K562 treated with DMSO at 1 percent for 4 hours (cell line): ENCODE measurements around the gene TIMELESS. TPM values are rescaled to one million over a fixed set of nuclear protein-coding genes. Genes with fewer than 3 reads are reported as not detected.

Experiments
- total RNA-seq: library from RNA; unstranded; fragments of 300-600 nt; gene quantifications from 2 replicates; pipeline ENCODE4 v1.2.3, GENCODE V29; 2022; ENCODE audit not compliant: insufficient read depth

The TIMELESS gene, protein sequence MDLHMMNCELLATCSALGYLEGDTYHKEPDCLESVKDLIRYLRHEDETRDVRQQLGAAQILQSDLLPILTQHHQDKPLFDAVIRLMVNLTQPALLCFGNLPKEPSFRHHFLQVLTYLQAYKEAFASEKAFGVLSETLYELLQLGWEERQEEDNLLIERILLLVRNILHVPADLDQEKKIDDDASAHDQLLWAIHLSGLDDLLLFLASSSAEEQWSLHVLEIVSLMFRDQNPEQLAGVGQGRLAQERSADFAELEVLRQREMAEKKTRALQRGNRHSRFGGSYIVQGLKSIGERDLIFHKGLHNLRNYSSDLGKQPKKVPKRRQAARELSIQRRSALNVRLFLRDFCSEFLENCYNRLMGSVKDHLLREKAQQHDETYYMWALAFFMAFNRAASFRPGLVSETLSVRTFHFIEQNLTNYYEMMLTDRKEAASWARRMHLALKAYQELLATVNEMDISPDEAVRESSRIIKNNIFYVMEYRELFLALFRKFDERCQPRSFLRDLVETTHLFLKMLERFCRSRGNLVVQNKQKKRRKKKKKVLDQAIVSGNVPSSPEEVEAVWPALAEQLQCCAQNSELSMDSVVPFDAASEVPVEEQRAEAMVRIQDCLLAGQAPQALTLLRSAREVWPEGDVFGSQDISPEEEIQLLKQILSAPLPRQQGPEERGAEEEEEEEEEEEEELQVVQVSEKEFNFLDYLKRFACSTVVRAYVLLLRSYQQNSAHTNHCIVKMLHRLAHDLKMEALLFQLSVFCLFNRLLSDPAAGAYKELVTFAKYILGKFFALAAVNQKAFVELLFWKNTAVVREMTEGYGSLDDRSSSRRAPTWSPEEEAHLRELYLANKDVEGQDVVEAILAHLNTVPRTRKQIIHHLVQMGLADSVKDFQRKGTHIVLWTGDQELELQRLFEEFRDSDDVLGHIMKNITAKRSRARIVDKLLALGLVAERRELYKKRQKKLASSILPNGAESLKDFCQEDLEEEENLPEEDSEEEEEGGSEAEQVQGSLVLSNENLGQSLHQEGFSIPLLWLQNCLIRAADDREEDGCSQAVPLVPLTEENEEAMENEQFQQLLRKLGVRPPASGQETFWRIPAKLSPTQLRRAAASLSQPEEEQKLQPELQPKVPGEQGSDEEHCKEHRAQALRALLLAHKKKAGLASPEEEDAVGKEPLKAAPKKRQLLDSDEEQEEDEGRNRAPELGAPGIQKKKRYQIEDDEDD
- 42.8 and 49.4 TPM in 2 replicates for total RNA-seq

DNA sequence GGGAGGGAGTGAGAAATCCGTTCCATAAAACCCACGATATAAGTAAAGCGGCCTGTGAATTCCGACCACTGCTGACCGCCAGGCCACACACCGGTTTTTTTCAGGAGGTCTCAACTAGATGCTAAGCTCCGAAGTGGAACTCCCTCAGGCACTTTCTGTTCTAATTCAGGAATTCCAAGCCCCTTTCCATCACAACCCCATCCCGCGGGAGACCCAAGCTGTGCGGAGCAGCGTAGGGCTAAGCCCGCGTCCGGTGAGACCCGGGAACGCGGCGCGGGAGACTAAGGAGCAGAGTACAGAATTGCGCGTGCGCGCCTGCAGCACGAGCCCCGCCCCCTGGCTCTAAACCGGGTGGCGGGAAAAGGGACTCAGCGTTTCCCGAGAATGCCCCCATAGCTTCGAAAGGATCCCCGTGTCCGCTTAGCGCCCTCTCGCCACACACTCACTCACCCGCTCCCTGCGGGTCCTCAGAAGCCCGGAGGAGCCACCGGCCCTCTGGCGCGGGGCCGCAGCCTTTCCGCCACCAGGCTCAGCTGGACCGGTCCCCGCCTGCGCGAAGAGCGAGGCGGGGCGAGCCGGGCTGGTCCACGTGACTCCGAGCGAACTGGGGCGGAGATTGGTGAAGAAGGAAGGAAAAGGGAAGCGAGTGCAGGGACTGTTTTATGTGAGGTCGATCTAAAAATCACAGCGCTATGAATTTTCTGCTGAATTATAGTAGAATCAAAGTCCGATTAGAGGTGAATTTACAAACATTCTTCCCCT lies at the start of gene TIMELESS:
Gene TIMELESS, minus strand, starts transcription at position 567 of the 762 bp plus-strand sequence. CDS start 15,256 bp downstream, outside the sequence.

DNA sequence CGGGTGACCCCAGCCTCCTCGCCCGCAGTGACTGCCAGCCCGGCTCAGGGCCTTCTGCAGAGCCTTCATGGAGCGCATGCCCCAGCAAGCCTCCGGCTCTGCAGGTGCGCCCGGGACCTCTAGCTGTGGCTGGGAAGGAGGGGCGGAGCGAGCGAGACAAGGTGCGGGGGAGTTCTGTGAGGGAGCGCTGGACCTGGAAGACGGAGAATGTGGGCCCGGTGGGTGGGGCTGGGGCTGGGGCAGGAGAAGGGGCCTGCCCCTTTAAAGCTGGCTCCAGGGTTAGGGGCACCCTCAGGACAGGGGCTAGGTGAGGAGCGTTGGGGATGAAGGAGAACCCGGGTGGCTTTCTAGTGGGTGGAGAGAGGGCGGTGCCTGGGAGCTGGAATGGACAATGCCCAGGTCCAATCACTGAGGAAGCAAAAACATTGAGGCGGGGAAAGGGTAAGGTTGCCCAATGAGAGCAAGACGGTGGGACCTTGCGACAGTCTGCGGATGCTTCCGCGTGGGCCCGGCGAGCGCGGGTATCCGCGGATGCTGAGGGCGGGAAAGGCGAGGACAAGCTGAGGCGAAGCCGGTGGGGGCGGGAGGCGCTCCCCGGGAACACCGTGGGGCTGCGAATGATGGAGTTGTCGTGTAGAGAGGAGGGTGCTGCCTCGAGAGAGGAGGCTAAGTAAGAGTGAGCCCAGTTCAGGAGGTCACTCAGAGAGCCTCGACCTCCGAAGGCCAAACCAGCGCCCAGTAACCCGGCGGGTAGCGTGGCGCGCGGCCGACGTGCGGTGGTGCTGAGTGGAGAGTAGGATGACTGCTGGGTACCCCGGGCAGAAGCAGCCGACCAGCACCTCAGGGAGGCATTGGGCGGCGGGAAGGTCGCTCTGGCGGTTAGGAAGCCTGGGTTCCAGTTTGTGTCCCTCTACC lies 39.1 kb upstream of the TIMELESS start, which contains the start of gene GLS2:
Gene GLS2, minus strand, starts transcription at position 121 of the 915 bp plus-strand sequence. Its CDS starts 43 bp downstream, at position 78.

DNA sequence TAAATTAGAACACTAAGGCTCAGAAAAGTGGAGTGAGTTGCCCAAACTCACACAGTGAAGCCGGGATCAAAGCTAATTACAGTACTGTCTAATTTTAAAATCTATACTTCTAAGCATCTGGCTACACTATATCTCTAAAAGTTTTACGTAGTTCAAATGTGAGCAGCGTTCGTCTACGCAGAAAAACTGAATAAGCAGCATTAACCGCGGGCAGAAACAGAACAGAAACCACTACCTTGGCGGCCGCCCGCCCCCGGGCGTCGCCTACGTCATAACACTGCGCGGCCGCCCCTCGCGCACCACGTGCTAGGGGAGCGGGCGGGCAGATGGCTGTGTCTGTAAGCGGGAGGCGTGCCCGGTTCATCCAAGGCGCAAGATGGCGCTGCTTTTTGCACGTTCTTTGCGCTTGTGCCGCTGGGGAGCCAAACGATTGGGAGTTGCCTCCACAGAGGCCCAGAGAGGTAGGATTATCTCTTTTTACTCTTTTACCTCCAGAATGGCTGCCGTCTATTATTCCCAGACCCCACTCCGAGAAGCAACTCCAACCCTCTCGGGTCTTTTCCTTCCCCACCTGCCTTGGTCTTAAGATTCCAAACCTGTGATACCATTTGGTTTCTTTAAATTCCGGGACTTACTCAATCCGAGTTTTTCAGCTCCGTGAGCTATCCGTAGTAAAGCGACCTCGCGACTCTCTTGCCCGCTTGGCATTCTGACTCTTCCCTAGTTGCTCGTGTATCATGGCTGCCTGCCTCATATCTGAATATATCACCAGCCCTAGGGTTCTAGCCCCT lies 19.2 kb upstream of the TIMELESS start, which contains the start of gene SPRYD4:
Gene SPRYD4, plus strand, starts transcription at position 363 of the 791 bp plus-strand sequence. Its CDS starts 14 bp downstream, at position 377.

DNA sequence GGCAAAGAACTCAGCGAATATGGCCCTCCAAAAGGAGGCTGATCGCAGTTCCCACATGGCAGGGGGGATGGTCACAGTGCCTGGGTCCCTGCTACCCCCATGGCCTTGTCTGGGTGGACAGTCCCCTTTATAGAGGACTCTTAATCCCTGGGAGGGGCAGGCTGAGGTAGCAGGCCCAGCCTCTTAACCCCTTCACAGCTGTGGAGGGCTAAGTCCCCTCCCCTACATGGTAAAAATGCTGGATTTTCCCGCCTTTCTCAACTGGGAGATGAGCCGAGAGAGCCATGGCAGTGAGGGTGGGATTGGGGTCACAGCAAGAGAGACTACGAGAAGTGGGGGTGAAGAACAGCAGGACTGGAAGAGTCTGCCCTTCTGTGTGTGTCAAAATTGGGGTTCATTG lies 5.3 kb upstream of the TIMELESS start, which contains the start of gene MIP:
Gene MIP, minus strand, starts transcription at position 101 of the 400 bp plus-strand sequence. Its CDS starts 44 bp downstream, at position 57.

Other genes starting within 250 kb of the TIMELESS start
- 35.0 and 40.3 TPM in 2 replicates for gene RNF41, start 227.5 kb downstream of the TIMELESS start, total RNA-seq
- 40.6 and 44.3 TPM in 2 replicates for gene NABP2, start 225.1 kb downstream of the TIMELESS start, total RNA-seq
- not detected in 2 replicates for gene SLC39A5, start 219.4 kb downstream of the TIMELESS start, total RNA-seq
- gene ANKRD52, start 191.0 kb downstream of the TIMELESS start, total RNA-seq, result 21.1 and 28.7 TPM in 2 replicates
- gene COQ10A, start 182.5 kb downstream of the TIMELESS start, total RNA-seq, result 53.8 and 66.9 TPM in 2 replicates
- gene CS, start 149.1 kb downstream of the TIMELESS start, total RNA-seq, result 147 and 188 TPM in 2 replicates
- 83.1 and 88.0 TPM in 2 replicates for gene CNPY2, start 133.4 kb downstream of the TIMELESS start, total RNA-seq
- gene PAN2, start 115.4 kb downstream of the TIMELESS start, total RNA-seq, result 17.1 and 19.9 TPM in 2 replicates
- gene IL23A, start 110.5 kb downstream of the TIMELESS start, total RNA-seq, result 23.4 and 24.3 TPM in 2 replicates
- gene STAT2, start 89.3 kb downstream of the TIMELESS start, total RNA-seq, result 43.9 and 54.6 TPM in 2 replicates
- gene APOF, start 86.6 kb downstream of the TIMELESS start, total RNA-seq, result not detected in 2 replicates
- not detected in 2 replicates for gene MIP, start 5.2 kb upstream of the TIMELESS start, total RNA-seq
- 0.61 and 0.74 TPM in 2 replicates for gene SPRYD4, start 19.2 kb upstream of the TIMELESS start, total RNA-seq
- not detected in 2 replicates for gene GLS2, start 38.7 kb upstream of the TIMELESS start, total RNA-seq
- gene RBMS2, start 72.4 kb upstream of the TIMELESS start, total RNA-seq, result 0.43 and 0.75 TPM in 2 replicates
- gene BAZ2A, start 180.9 kb upstream of the TIMELESS start, total RNA-seq, result 30.7 and 47.1 TPM in 2 replicates
- gene ATP5F1B, start 196.6 kb upstream of the TIMELESS start, total RNA-seq, result 943 and 971 TPM in 2 replicates
- 186 and 226 TPM in 2 replicates for gene PTGES3, start 238.9 kb upstream of the TIMELESS start, total RNA-seq